OCI-LY7 (cell line): ENCODE measurements around the gene ELP4. TPM values are rescaled to one million over a fixed set of nuclear protein-coding genes. Genes with fewer than 3 reads are reported as not detected.

Experiments
- BruUV-seq: library from RNA; stranded (reverse); fragments of 400-500 nt; replicated peaks from 2 replicates; lab custom pipeline; 2021; lab: Mats Ljungman, UMichigan
- CTCF ChIA-PET: fragments of 300-600 bp; sonication (Branson Sonifier 250); formaldehyde crosslinking; loops from one replicate; lab custom pipeline; 2022; ENCODE audit warnings: antibody characterized with exemption; ENCODE audit not compliant: unreplicated experiment; lab: Charles Lee
- POLR2A ChIA-PET: fragments of 300-600 bp; sonication (Branson Sonifier 250); formaldehyde crosslinking; loops from one replicate; lab custom pipeline; 2022; ENCODE audit warnings: antibody characterized with exemption; lab: Charles Lee
- DNase-seq: peaks from one replicate; pipeline ENCODE4 v3.0.0-alpha.2; 2015; ENCODE audit warnings: low spot score
- H2AFZ ChIP-seq: fragments of 200-600 bp; sonication (generic), shearing (Covaris generic); 2 replicates; pipeline ENCODE4 v1.6.1; 2014; ENCODE audit warnings: mild to moderate bottlenecking, antibody characterized with exemption, low read length, moderate library complexity
- H3K27ac ChIP-seq: fragments of 200-600 bp; sonication (generic); 2 replicates; pipeline ENCODE4 v1.5.1; 2014; ENCODE audit warnings: mixed run types, low read depth, mild to moderate bottlenecking, moderate library complexity, low read length, inconsistent platforms; ENCODE audit not compliant: poor library complexity, severe bottlenecking
- H3K36me3 ChIP-seq: fragments of 200-600 bp; sonication (generic); 2 replicates; pipeline ENCODE4 v1.6.1; 2014; ENCODE audit warnings: mild to moderate bottlenecking, antibody characterized with exemption, low read length, moderate library complexity, mixed read lengths; ENCODE audit not compliant: insufficient read depth
- H3K4me1 ChIP-seq: fragments of 200-600 bp; sonication (generic); 2 replicates; pipeline ENCODE4 v1.5.1; 2014; ENCODE audit warnings: mild to moderate bottlenecking, low read length; ENCODE audit not compliant: insufficient read depth, poor library complexity, severe bottlenecking
- H3K4me2 ChIP-seq: fragments of 200-600 bp; sonication (generic); 2 replicates; pipeline ENCODE4 v1.6.1; 2014; ENCODE audit warnings: mild to moderate bottlenecking, low read length
- H3K4me3 ChIP-seq: fragments of 200-600 bp; sonication (generic); 2 replicates; pipeline ENCODE4 v1.5.1; 2014; ENCODE audit warnings: mild to moderate bottlenecking, low read depth, low read length; ENCODE audit not compliant: poor library complexity, severe bottlenecking
- H3K79me2 ChIP-seq: fragments of 200-600 bp; sonication (generic); 2 replicates; pipeline ENCODE4 v1.6.1; 2016; ENCODE audit warnings: low read depth, mild to moderate bottlenecking, low read length, moderate library complexity, mixed read lengths; ENCODE audit not compliant: insufficient read depth
- H3K9me2 ChIP-seq: fragments of 200-600 bp; sonication (generic); 2 replicates; pipeline ENCODE4 v1.6.1; 2016; ENCODE audit warnings: mild to moderate bottlenecking, low read length, mixed read lengths; ENCODE audit not compliant: insufficient read depth
- H3K9me3 ChIP-seq: fragments of 200-600 bp; sonication (generic); 2 replicates; pipeline ENCODE4 v1.6.1; 2014; ENCODE audit warnings: mild to moderate bottlenecking, mixed run types, low read length, mixed read lengths
- H4K20me1 ChIP-seq: fragments of 200-600 bp; sonication (generic); 2 replicates; pipeline ENCODE4 v1.6.1; 2014; ENCODE audit warnings: mild to moderate bottlenecking, antibody characterized with exemption, low read length, moderate library complexity, mixed read lengths; ENCODE audit not compliant: insufficient read depth
- EZH2phosphoT487 ChIP-seq: fragments of 200-600 bp; sonication (generic); IDR thresholded peaks from 2 replicates; pipeline ENCODE4 v1.6.1; 2018; ENCODE audit warnings: low read depth, borderline replicate concordance, mild to moderate bottlenecking, mixed run types, antibody characterized with exemption, low read length, moderate library complexity, mixed read lengths
- intact Hi-C: fragments of 100-400 bp; cut with micrococcal nuclease; formaldehyde crosslinking; loops from one replicate; pipeline ENCODE4 v1.10.0; 2022; ENCODE audit not compliant: unreplicated experiment
- total RNA-seq, 2 experiments: library from RNA; depleted of rRNA in 1 of 2; stranded (reverse); fragments of >200 nt in 1 of 2; shearing (Covaris generic) in 1 of 2; gene quantifications; 2 replicates each; pipeline ENCODE4 v1.2.3, GENCODE V29; 2014 to 2022
- TF ChIP-seq, protein P1 (sequence below): fragments of 200-600 bp; sonication (generic); conservative IDR thresholded peaks from 2 replicates; pipeline ENCODE4 v1.5.1; 2014; ENCODE audit warnings: mild to moderate bottlenecking, antibody characterized with exemption, low read length, moderate library complexity, mixed read lengths

Gene ELP4
- total RNA-seq, 2 experiments from 2014 or later: 27.6 to 32.7 TPM

DNA sequence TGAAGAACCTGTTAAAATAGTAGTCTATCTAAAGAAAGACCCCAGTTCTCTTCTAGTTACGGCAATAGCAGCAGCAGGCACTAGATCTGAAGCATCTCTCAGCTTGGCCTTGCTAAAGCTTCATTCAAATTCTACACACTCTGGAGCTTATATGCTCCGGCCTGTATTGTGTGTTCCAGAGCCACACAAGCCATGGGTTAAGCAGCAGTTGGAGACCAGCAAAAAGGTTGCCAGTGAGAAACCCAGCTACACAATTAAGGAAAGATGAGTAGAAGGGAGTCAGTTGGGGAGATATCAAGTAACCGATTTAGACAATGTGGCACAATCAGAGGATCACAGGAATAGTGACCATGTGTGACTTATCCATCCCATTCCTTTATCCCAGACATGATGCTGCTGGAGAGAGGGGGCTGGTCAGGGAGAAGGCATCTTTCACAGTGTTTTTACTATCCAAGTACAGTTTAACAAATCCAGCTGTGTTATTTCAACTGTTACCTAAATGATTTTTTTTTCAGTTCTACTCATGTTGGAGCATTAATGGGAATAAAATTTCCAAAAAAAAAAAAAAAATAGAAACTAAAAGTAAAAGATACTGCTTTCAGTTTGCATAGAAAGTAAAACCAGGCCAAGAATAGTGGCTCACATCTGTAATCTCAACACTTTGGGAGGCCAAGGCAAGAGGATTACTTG lies 260.6 kb downstream of the ELP4 start:
- Histone ChIP-seq H4K20me1 (no peaks in the 10 kb centered on the region), H3K79me2 (no peaks in the 10 kb centered on the region), H2AFZ (no peak overlapping the region), H3K4me1 (no peaks in the 10 kb centered on the region), H3K4me2 (no peak overlapping the region), H3K27ac (no peak overlapping the region), H3K4me3 (no peak overlapping the region), H3K36me3 (no peaks in the 10 kb centered on the region), H3K9me2 (no peaks in the 10 kb centered on the region), H3K9me3 (no peaks in the 10 kb centered on the region)
- DNase-seq: no peak
- no TSS peak for BruUV-seq
- CTCF ChIA-PET: no interaction called here
- TF ChIP-seq, protein P1, sequence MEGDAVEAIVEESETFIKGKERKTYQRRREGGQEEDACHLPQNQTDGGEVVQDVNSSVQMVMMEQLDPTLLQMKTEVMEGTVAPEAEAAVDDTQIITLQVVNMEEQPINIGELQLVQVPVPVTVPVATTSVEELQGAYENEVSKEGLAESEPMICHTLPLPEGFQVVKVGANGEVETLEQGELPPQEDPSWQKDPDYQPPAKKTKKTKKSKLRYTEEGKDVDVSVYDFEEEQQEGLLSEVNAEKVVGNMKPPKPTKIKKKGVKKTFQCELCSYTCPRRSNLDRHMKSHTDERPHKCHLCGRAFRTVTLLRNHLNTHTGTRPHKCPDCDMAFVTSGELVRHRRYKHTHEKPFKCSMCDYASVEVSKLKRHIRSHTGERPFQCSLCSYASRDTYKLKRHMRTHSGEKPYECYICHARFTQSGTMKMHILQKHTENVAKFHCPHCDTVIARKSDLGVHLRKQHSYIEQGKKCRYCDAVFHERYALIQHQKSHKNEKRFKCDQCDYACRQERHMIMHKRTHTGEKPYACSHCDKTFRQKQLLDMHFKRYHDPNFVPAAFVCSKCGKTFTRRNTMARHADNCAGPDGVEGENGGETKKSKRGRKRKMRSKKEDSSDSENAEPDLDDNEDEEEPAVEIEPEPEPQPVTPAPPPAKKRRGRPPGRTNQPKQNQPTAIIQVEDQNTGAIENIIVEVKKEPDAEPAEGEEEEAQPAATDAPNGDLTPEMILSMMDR: no peak
- TF ChIP-seq EZH2phosphoT487: no peak
- POLR2A ChIA-PET: interaction anchor here (0.7 kb wide), 1 partner anchor 100 kb away, joined by 3 read pairs; no protein-coding TSS in a partner anchor
- intact Hi-C loops: no loop called here

DNA sequence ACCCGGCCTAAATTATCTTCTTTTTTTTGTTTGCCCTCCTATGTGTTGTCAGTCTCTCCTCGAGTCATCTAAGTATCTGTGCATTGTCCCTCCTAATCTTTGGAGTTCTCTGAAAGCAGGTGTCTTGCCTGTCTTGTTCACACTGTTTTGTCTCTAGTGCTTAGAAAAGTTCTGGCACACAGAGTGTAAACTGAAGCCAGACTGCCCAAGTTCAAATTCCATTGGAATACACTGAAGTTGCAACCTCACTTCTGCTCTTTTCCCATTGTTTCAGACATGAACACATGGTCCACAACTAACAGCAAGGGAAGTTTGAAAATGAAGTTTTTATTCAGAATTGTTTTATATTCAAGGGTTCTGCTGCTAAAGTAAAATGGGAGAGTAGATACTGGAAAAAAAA lies 262.8 kb downstream of the ELP4 start:
- Histone ChIP-seq H4K20me1 (no peaks in the 10 kb centered on the region), H3K9me3 (no peaks in the 10 kb centered on the region), H3K4me2 (no peak overlapping the region), H2AFZ (no peak overlapping the region), H3K4me3 (no peak overlapping the region), H3K9me2 (no peaks in the 10 kb centered on the region), H3K27ac (no peak overlapping the region), H3K36me3 (no peaks in the 10 kb centered on the region), H3K4me1 (no peaks in the 10 kb centered on the region), H3K79me2 (no peaks in the 10 kb centered on the region)
- TF ChIP-seq, protein P1: no peak
- BruUV-seq: no TSS peak
- POLR2A ChIA-PET: interaction anchor here (0.6 to 0.7 kb wide), 2 partner anchors 422 to 560 kb away, joined by 3 to 4 read pairs; no protein-coding TSS in a partner anchor
- intact Hi-C loops: no loop called here
- DNase-seq: no peak
- CTCF ChIA-PET: no interaction called here

DNA sequence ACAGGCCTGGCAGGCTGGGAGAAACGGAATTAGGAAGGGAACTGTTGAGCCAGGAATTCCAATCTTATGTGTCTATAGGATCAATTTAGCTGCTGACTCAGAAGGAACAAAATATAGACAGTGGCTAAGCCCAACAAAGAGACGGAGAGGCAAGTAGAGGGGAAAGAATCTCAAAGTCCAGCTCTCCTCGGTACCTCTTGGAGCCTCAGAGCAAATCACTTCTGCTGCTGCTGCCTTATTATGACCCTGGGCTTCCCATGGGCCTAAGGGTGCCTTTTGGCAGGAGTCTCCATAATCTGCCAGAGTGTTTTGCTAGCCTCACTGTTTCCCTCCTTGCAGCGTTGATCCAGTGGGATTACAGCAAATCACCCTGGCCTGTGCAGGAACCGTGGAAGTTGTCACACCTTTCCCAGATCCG lies 269.8 kb downstream of the ELP4 start:
- no peaks in the 10 kb centered on the region for H4K20me1 ChIP-seq
- H2AFZ ChIP-seq: no peak overlapping the region
- DNase-seq: no peak
- BruUV-seq: no TSS peak
- no peaks in the 10 kb centered on the region for H3K4me1 ChIP-seq
- ChIA-PET POLR2A (no interaction called here), CTCF (no interaction called here)
- TF ChIP-seq EZH2phosphoT487: no peak
- TF ChIP-seq, protein P1: no peak
- intact Hi-C loops: no loop called here
- no peak overlapping the region for H3K27ac ChIP-seq
- no peaks in the 10 kb centered on the region for H3K36me3 ChIP-seq
- H3K9me3 ChIP-seq: no peaks in the 10 kb centered on the region
- H3K79me2 ChIP-seq: no peaks in the 10 kb centered on the region
- H3K4me2 ChIP-seq: no peak overlapping the region
- no peak overlapping the region for H3K4me3 ChIP-seq
- H3K9me2 ChIP-seq: no peaks in the 10 kb centered on the region
